ENCODE results near the gene IFNL1. TPM values are rescaled to one million over a fixed set of nuclear protein-coding genes. Genes with fewer than 3 reads are reported as not detected.

Gene IFNL1
- total and polyA plus RNA-seq, 4 donors: not detected

- no peaks in the 10 kb centered on the region for H3K9me3 ChIP-seq (ENCODE audit: control insufficient read depth, low read length)
- H3K27ac ChIP-seq (ENCODE audit: low read depth in 1 of 2, low read length in 2 of 2): peak within 1 kb of the TSS; percentile 52 to 65
- intact Hi-C loops (cut with DNase I): loop anchor here (1.0 to 10.0 kb wide), 4 partner anchors 49 to 215 kb away; partner anchors contain the start of genes EID2B (in 2 of the 2), MED29 (in 1 of the 2), PAF1 (in 1 of the 2) and PAK4 (in 1 of the 2)
- peak; percentile 97 for ATAC-seq (ENCODE audit: low FRiP score)
- DNase-seq: peak; percentile 99
- no peaks in the 10 kb centered on the region for H3K4me1 ChIP-seq (ENCODE audit: control insufficient read depth in 1 of 2, insufficient read depth in 2 of 2, low read length in 2 of 2)
- H3K36me3 ChIP-seq (ENCODE audit: control insufficient read depth in 1 of 2, insufficient read depth in 2 of 2, low read length in 1 of 2): no peaks in the 10 kb centered on the region
- peak within 1 kb of the TSS; percentile 92 to 99 for H3K4me3 ChIP-seq (ENCODE audit: low read length in 2 of 2)
- H3K27me3 ChIP-seq (ENCODE audit: control insufficient read depth in 1 of 2, insufficient read depth in 2 of 2, low read length in 1 of 2): no peaks in the 10 kb centered on the region
- 1% methylated on average over 42 to 105 of the region's 105 CpGs for WGBS, 2 donors
Measured at GRCh38 chr19:39341719-39342604, 45.8 kb downstream of the IFNL1 start, which contains the start of gene SAMD4B. TSS of gene SAMD4B (plus strand) at chr19:39342421. CDS start at chr19:39356894, 14,473 bp downstream.

DNA sequence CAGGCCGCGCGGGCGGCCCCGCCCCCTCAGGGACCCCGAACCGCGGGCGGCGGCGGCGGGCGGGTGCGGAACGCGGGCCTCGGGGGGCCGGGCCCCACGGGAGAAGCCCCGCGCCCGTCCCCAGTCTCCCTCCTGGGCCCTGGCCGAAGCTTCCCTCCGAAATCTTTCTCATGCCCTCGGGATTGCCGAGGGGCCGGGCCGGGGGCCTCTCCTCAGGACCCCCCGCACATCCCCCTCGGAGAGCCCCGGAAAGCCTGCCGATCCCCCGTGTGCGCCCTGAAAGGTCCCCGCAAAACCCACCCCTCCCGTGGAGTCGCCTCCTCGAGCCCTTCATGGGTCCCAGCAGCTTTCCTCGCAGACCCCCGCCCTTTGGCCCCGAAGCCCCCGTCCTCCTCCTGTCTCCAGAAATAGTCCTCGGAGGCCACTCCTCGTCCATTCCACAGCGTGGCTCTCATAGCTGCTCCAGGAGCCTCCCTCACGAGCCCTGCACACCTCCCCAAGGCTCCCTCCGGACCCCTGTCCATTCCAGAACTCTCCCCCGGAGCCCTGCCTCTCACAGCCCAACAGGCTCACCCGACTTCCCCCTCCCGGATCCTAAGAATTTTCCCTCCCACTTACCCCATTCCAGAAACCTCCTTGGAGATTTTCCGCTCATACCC is 46.6 kb downstream of the IFNL1 start:
- peak overlapping the region; percentile 13 to 52 for H3K27ac ChIP-seq (ENCODE audit: low read depth in 1 of 2, low read length in 2 of 2)
- ATAC-seq (ENCODE audit: low FRiP score): no peak
- 1% methylated on average over 26 to 51 of the region's 51 CpGs for WGBS, 2 donors
- intact Hi-C loops (cut with DNase I): loop anchor here (1.0 to 10.0 kb wide), 4 partner anchors 49 to 215 kb away; partner anchors contain the start of genes EID2B (in 2 of the 2), MED29 (in 1 of the 2), PAF1 (in 1 of the 2) and PAK4 (in 1 of the 2)
- H3K4me3 ChIP-seq (ENCODE audit: low read length in 2 of 2): peak overlapping the region; percentile 92 to 99
- peak; percentile 59 to 80 for DNase-seq
- no peaks in the 10 kb centered on the region for H3K36me3 ChIP-seq (ENCODE audit: control insufficient read depth in 1 of 2, insufficient read depth in 2 of 2, low read length in 1 of 2)
- H3K4me1 ChIP-seq (ENCODE audit: control insufficient read depth in 1 of 2, insufficient read depth in 2 of 2, low read length in 2 of 2): peaks cover 0 to under 1% of the 10 kb centered on the region in 2 donors
- H3K9me3 ChIP-seq (ENCODE audit: control insufficient read depth, low read length): no peaks in the 10 kb centered on the region
- H3K27me3 ChIP-seq (ENCODE audit: control insufficient read depth in 1 of 2, insufficient read depth in 2 of 2, low read length in 1 of 2): no peaks in the 10 kb centered on the region

- intact Hi-C loops (cut with DNase I): loop anchor here in 1 of 2 donors (10.0 kb wide), 1 partner anchor 189 kb away; the partner anchor contains the start of gene EID2B
- ATAC-seq (ENCODE audit: low FRiP score): no peak
- H3K27ac ChIP-seq (ENCODE audit: low read depth in 1 of 2, low read length in 2 of 2): no peak overlapping the region
Measured at GRCh38 chr19:39345956-39346355, 49.7 kb downstream of the IFNL1 start.

GRCh38 chr19:39347332-39348164 is 51.3 kb downstream of the IFNL1 start:
- Histone ChIP-seq H3K36me3 (ENCODE audit: control insufficient read depth in 1 of 2, insufficient read depth in 2 of 2, low read length in 1 of 2) (peaks cover 0 to 2% of the 10 kb centered on the region in 2 donors), H3K4me1 (ENCODE audit: control insufficient read depth in 1 of 2, insufficient read depth in 2 of 2, low read length in 2 of 2) (peaks cover 0 to 3% of the 10 kb centered on the region in 2 donors), H3K27me3 (ENCODE audit: control insufficient read depth in 1 of 2, insufficient read depth in 2 of 2, low read length in 1 of 2) (no peaks in the 10 kb centered on the region), H3K27ac (ENCODE audit: low read depth in 1 of 2, low read length in 2 of 2) (peak overlapping the region in 1 of 2 donors; percentile 21), H3K4me3 (ENCODE audit: low read length in 2 of 2) (no peak overlapping the region), H3K9me3 (ENCODE audit: control insufficient read depth, low read length) (no peaks in the 10 kb centered on the region)
- intact Hi-C loops (cut with DNase I): loop anchor here in 1 of 2 donors (10.0 kb wide), 1 partner anchor 187 kb away; the partner anchor contains the start of gene EID2B
- peak; percentile 18 to 45 for DNase-seq
- ATAC-seq (ENCODE audit: low FRiP score): no peak
- 67 to 76% methylated on average over 4 of the region's 4 CpGs for WGBS, 2 donors

More at GRCh38 chr19:39345956-39346355, 49.7 kb downstream of the IFNL1 start:
- Histone ChIP-seq H3K4me1 (ENCODE audit: control insufficient read depth in 1 of 2, insufficient read depth in 2 of 2, low read length in 2 of 2) (peaks cover 0 to 3% of the 10 kb centered on the region in 2 donors), H3K4me3 (ENCODE audit: low read length in 2 of 2) (no peak overlapping the region), H3K9me3 (ENCODE audit: control insufficient read depth, low read length) (no peaks in the 10 kb centered on the region), H3K27me3 (ENCODE audit: control insufficient read depth in 1 of 2, insufficient read depth in 2 of 2, low read length in 1 of 2) (no peaks in the 10 kb centered on the region), H3K36me3 (ENCODE audit: control insufficient read depth in 1 of 2, insufficient read depth in 2 of 2, low read length in 1 of 2) (peaks cover 0 to 2% of the 10 kb centered on the region in 2 donors)
- peak; percentile 8 to 31 for DNase-seq
- WGBS, 2 donors: 66 to 67% methylated on average over 1 of the region's 1 CpG

Other genes starting within 250 kb of the IFNL1 start
- gene ACP7, start 212.0 kb upstream of the IFNL1 start, total RNA-seq: not detected
- not detected for gene ACP7, start 212.0 kb upstream of the IFNL1 start, polyA plus RNA-seq
- 10 to 100 TPM; 15.9 to 22.2 TPM for gene PAK4, start 170.6 kb upstream of the IFNL1 start, total RNA-seq
- 10 to 100 TPM in 1 of 2 donors, 1 to 10 TPM in 1; 8.0 to 12.5 TPM for gene PAK4, start 170.6 kb upstream of the IFNL1 start, polyA plus RNA-seq
- not detected for gene NCCRP1, start 99.4 kb upstream of the IFNL1 start, total RNA-seq
- under 1 TPM in 1 of 2 donors, not detected in 1; 0.38 TPM for gene NCCRP1, start 99.4 kb upstream of the IFNL1 start, polyA plus RNA-seq
- gene SYCN, start 92.1 kb upstream of the IFNL1 start, total RNA-seq: not detected
- 1 to 10 TPM in 1 of 2 donors, not detected in 1; 1.6 TPM for gene SYCN, start 92.1 kb upstream of the IFNL1 start, polyA plus RNA-seq
- not detected for gene IFNL3, start 51.4 kb upstream of the IFNL1 start, total RNA-seq
- not detected for gene IFNL3, start 51.4 kb upstream of the IFNL1 start, polyA plus RNA-seq
- not detected for gene IFNL4, start 47.6 kb upstream of the IFNL1 start, total RNA-seq
- gene IFNL4, start 47.6 kb upstream of the IFNL1 start, polyA plus RNA-seq: not detected
- gene IFNL2, start 28.0 kb upstream of the IFNL1 start, total RNA-seq: not detected
- gene IFNL2, start 28.0 kb upstream of the IFNL1 start, polyA plus RNA-seq: not detected
- 1 to 10 TPM in 1 of 2 donors, under 1 TPM in 1; 0.45 to 1.8 TPM for gene LRFN1, start 24.5 kb downstream of the IFNL1 start, total RNA-seq
- not detected for gene LRFN1, start 24.5 kb downstream of the IFNL1 start, polyA plus RNA-seq
- 10 to 100 TPM; 53.7 to 60.8 TPM for gene GMFG, start 39.6 kb downstream of the IFNL1 start, total RNA-seq
- 10 to 100 TPM in 1 of 2 donors, 1 to 10 TPM in 1; 8.3 to 50.3 TPM for gene GMFG, start 39.6 kb downstream of the IFNL1 start, polyA plus RNA-seq
- gene SAMD4B, start 46.0 kb downstream of the IFNL1 start, total RNA-seq: 100 to 1,000 TPM; 101 to 120 TPM
- gene SAMD4B, start 46.0 kb downstream of the IFNL1 start, polyA plus RNA-seq: 100 to 1,000 TPM in 1 of 2 donors, 10 to 100 TPM in 1; 33.6 to 109 TPM
- 10 to 100 TPM; 33.9 to 34.5 TPM for gene PAF1, start 94.7 kb downstream of the IFNL1 start, total RNA-seq
- gene PAF1, start 94.7 kb downstream of the IFNL1 start, polyA plus RNA-seq: 10 to 100 TPM; 27.7 to 43.8 TPM
- 10 to 100 TPM; 28.9 to 35.1 TPM for gene MED29, start 95.0 kb downstream of the IFNL1 start, total RNA-seq
- 10 to 100 TPM; 26.0 to 29.7 TPM for gene MED29, start 95.0 kb downstream of the IFNL1 start, polyA plus RNA-seq
- gene ZFP36, start 110.4 kb downstream of the IFNL1 start, total RNA-seq: 100 to 1,000 TPM; 205 to 955 TPM
- gene ZFP36, start 110.4 kb downstream of the IFNL1 start, polyA plus RNA-seq: 100 to 1,000 TPM; 124 to 360 TPM
- gene PLEKHG2, start 116.3 kb downstream of the IFNL1 start, total RNA-seq: 10 to 100 TPM; 86.4 to 98.1 TPM
- 10 to 100 TPM; 15.3 to 74.4 TPM for gene PLEKHG2, start 116.3 kb downstream of the IFNL1 start, polyA plus RNA-seq
- 1,000 to 10,000 TPM; 1,268 to 1,273 TPM for gene RPS16, start 139.5 kb downstream of the IFNL1 start, total RNA-seq
- gene RPS16, start 139.5 kb downstream of the IFNL1 start, polyA plus RNA-seq: 1,000 to 10,000 TPM; 3,270 to 4,459 TPM
- 100 to 1,000 TPM in 1 of 2 donors, 10 to 100 TPM in 1; 90.1 to 103 TPM for gene SUPT5H, start 149.2 kb downstream of the IFNL1 start, total RNA-seq
- 100 to 1,000 TPM in 1 of 2 donors, 10 to 100 TPM in 1; 56.1 to 170 TPM for gene SUPT5H, start 149.2 kb downstream of the IFNL1 start, polyA plus RNA-seq
- gene TIMM50, start 184.4 kb downstream of the IFNL1 start, total RNA-seq: 10 to 100 TPM; 31.1 to 39.5 TPM
- gene TIMM50, start 184.4 kb downstream of the IFNL1 start, polyA plus RNA-seq: 10 to 100 TPM; 20.0 to 61.8 TPM
- not detected for gene DLL3, start 202.5 kb downstream of the IFNL1 start, total RNA-seq
- gene DLL3, start 202.5 kb downstream of the IFNL1 start, polyA plus RNA-seq: not detected
- gene SELENOV, start 218.7 kb downstream of the IFNL1 start, total RNA-seq: not detected
- not detected for gene SELENOV, start 218.7 kb downstream of the IFNL1 start, polyA plus RNA-seq
- 1 to 10 TPM; 3.2 to 3.3 TPM for gene EID2B, start 236.4 kb downstream of the IFNL1 start, total RNA-seq
- 1 to 10 TPM in 1 of 2 donors, under 1 TPM in 1; 0.75 to 6.0 TPM for gene EID2B, start 236.4 kb downstream of the IFNL1 start, polyA plus RNA-seq
- 10 to 100 TPM in 1 of 2 donors, 1 to 10 TPM in 1; 9.7 to 13.0 TPM for gene EID2, start 243.8 kb downstream of the IFNL1 start, total RNA-seq
- gene EID2, start 243.8 kb downstream of the IFNL1 start, polyA plus RNA-seq: 10 to 100 TPM in 1 of 2 donors, 1 to 10 TPM in 1; 8.0 to 12.6 TPM

All from aorta (tissue), 5 donors.